Right forelimb (tissue), 1 donor: ENCODE results near the gene RNU6-9.

Source experiments
- DNase-seq: peaks from one replicate; pipeline ENCODE4 v3.0.0-alpha.2; 2018

Gene RNU6-9

GRCh38 chr19:919199-920050 lies 26.1 kb downstream of the RNU6-9 start:
- no peak for DNase-seq

- no peak for DNase-seq
Measured at GRCh38 chr19:920051-920864, 27.0 kb downstream of the RNU6-9 start.

DNA sequence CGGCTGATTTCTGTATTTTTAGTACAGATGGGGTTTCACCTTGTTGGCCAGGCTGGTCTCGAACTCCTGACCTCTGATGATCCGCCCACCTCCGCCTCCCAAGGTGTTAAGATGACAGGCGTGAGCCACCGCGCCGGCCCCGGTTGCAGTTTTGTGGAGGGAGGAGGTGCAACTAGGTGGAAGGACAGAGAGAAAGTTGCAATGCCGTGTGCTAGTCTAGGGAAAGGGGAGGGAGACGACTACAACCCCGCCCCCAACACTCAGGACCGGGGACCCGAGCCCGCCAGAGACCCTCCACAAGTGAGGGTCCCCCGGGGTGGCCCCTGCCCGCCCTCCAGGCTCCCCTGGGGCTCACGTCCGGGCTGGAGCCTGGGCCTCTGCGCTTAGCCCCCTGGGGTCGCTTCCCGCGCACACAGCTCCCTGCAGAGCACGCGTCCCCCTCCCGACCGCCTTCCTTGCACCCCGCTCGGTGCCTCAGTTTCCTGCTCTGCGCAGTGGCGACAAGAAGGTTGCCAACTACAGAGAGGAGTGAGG lies 31.3 kb downstream of the RNU6-9 start:
- no peak for DNase-seq

- no peak for DNase-seq
Measured at GRCh38 chr19:925087-925525, 31.8 kb downstream of the RNU6-9 start.

DNA sequence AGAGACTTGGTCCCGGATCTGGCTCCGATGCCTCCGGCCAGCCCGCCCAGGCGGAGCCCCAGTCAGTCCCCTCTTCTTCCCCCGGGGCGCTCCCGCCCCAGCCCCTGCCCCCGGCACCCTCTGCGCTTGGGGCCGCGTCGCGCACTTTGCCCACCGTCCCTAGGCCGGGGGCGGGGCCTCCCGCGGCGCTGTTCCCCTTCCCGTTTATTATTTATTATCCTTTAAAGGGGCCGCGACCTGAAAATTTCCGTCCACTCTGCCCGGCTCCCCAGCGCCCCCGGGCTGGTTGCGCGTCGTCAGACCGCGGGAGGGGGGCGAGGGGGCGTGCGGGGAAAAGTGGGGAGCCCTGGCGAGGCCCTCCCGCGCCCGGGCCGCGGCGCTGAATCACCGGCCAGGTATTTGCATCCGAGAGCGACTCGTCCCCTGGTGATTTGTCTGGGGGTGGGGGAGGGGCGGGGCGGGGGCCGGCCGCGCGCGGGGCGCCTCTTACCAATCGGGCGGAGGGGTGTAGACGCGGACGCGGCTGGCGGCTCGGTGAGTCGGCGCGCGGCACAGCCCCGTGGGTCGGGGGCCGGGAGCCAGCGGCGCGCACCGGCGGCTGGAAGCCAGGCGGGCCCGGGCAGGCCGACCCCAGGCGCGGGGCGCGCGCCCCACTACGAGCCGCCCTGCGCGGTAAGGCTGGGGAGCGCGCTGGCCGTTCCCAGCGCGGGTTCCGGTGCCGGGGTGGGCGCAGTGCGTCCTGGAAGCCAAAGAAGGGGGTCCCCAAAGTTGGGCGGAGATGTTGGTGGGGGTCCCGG lies 32.4 kb downstream of the RNU6-9 start, which contains the start of gene ARID3A:
TSS of gene ARID3A (plus strand) at position 510 of the 797 bp plus-strand sequence. CDS start 3,494 bp downstream, outside the sequence.
- DNase-seq = peak; percentile 91

DNA sequence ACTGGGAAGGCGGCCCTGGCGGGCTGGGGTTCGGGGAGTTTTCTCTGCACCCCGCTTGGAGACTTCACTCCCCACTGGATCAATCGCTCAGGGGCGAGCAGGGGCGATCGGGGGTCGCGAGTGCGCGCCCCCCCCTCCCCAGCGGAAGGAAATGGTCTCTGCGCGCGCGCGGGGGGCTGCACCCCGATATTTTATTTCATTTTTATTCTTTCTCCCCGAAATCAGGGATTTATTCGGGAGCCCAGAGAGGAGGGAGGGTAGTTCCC lies 33.0 kb downstream of the RNU6-9 start:
- DNase-seq = no peak

DNA sequence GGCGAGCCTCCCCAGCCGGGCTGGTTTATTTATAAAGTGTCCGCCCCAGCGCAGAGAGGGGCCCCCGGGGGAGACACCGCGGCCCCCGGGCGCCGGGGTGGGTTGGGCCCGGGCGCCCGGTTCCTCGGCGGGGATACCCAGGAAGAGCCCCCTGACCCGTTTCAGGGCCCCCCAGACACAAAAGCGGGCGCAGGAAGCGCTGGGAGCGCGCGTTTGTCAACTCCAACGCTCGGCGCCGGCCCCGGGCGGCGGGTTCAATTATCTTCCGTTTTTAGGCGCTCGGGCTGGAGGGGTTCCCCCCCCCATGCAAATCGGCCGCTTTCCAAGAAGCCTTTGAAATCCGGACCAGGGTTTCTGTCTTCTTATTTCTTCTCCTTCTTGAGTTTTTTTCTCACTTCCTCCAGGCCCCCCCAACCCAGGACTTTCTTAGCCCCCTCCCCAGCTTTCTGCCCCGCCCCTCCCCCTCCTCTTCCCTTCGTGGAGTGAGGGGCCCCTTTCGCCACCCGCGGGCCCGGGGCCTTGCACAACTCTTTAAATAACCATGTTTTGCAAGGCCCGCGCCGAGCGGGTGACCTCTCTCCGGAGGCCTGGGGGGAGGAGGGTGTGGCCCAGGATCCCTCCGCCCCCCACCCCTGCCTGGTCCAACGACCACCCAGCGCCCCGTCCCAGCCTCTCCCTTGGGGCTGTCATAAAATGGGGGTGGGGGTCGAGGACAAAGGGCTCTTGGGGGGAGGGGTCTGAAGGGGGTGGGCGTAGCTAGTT lies 33.5 kb downstream of the RNU6-9 start:
- no peak for DNase-seq

- no peak for DNase-seq
Measured at GRCh38 chr19:927351-927779, 34.1 kb downstream of the RNU6-9 start.

GRCh38 chr19:927780-928401 lies 34.6 kb downstream of the RNU6-9 start:
- DNase-seq = no peak

GRCh38 chr19:928471-929202 lies 35.4 kb downstream of the RNU6-9 start:
- DNase-seq = no peak

DNA sequence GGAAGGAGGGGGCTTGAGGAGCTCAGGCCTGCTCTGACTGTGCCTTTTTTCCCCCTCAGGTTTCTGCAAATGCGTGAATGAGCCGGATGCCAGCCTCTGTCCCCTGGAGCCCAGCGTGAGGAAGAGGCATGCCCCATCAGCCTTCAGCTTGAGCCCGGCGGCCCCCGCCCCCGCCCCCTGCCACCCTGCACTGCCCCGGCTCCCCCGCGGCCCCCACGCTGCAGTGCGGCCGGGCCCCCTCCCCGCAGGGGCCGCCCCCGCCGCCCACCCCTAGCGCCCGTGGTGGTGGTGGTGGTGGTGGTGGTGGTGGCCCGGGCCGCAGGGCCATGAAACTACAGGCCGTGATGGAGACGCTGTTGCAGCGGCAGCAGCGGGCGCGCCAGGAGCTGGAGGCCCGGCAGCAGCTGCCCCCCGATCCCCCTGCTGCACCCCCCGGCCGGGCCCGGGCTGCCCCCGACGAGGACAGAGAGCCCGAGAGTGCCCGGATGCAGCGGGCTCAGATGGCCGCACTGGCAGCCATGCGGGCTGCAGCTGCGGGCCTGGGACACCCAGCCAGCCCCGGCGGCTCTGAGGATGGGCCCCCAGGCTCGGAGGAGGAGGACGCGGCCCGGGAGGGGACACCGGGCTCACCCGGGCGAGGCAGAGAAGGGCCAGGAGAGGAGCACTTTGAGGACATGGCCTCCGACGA lies 36.1 kb downstream of the RNU6-9 start:
- DNase-seq = no peak

- no peak for DNase-seq
Measured at GRCh38 chr19:929891-930258, 36.6 kb downstream of the RNU6-9 start.

DNA sequence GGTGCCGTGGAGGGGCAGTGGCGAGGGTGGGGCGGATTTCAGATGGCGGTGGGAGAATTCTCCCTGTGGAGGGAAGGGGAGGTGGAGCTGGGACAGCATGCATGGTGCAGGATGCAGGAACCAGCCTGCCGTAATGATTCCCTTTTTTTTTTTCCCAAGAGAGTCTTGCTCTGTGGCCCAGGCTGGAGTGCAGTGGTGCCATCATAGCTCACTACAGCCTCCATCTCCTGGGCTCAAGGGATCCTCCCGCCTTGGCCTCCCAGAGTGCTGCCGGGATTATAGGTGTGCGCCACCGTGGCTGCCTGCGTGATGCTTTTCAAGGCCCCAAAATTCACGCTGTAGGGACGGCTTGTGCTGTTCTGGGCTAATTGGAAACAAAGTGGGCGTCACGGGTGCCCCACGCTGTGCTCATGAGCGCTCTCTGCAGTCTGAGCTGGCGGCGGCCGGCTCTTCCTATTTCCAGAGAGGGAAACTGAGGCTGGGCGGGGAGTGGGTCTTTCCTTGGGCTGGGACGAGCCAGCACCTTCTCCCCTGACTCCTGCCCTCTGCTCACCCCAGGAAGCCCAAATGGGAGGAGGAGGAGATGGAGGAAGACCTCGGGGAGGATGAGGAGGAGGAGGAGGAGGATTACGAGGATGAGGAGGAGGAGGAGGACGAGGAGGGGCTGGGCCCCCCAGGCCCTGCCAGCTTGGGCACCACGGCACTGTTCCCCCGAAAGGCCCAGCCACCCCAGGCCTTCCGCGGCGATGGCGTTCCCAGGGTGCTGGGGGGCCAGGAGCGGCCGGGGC lies 38.8 kb downstream of the RNU6-9 start:
- no peak for DNase-seq

- peak; percentile 86 for DNase-seq
Measured at GRCh38 chr19:932648-933552, 39.6 kb downstream of the RNU6-9 start.

GRCh38 chr19:933553-933882 lies 40.2 kb downstream of the RNU6-9 start:
- DNase-seq = no peak

- no peak for DNase-seq
Measured at GRCh38 chr19:934197-934840, 41.0 kb downstream of the RNU6-9 start.

DNA sequence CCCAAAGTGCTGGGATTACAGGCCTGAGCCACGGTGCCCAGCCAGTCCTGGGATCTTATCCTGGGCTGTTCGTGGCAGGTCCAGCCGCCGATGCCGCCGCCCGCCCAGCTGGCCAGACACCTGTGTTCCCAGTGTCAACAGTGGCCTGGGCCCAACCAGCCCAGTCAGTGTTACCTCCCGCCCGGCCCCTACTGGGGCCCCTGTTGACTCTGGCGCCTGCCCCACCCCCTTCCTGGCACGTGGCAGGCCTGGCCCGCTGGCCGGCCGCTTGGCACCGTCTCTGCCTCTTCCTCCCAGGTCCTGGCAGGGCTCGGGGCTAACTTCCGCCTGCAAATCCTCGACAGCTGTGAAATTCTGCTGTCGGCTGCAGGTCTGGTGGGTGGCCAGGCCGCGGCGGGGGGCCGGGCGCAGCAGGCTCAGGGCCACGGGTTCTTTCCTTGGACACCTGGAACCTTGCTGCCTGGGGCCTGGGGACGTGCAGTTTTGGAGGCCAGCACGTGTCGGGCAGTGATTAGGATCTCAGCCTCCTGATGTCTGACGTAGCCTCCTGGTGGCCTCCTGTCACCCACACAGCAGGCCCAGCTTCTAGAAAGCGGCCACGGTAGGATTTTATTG lies 41.7 kb downstream of the RNU6-9 start:
- peak; percentile 92 for DNase-seq

GRCh38 chr19:936175-936546 lies 42.9 kb downstream of the RNU6-9 start:
- DNase-seq = no peak
